Activated CD8-positive, alpha-beta memory T cell treated with anti-CD3 and anti-CD28 coated beads for 24 hours (primary cell): Measurements from ENCODE around the gene SH2D5.

Experiments used
- DNase-seq: peaks from one replicate; pipeline ENCODE4 v3.0.0-alpha.2; 2020

SH2D5 gene

GRCh38 chr1:20732588-20733359 lies at the start of gene SH2D5:
Gene SH2D5 (minus strand): TSS chr1:20732703. CDS start chr1:20728044, 4,659 bp downstream.
- DNase-seq: peak; percentile 83

- no peak for DNase-seq
Observed at GRCh38 chr1:20775700-20776099, 43.2 kb upstream of the SH2D5 start.

- DNase-seq: no peak
Observed at GRCh38 chr1:20771780-20772179, 39.3 kb upstream of the SH2D5 start.

GRCh38 chr1:20770314-20771087 lies 38.0 kb upstream of the SH2D5 start:
- DNase-seq: no peak

GRCh38 chr1:20767271-20767670 lies 34.8 kb upstream of the SH2D5 start:
- no peak for DNase-seq

- DNase-seq: no peak
Observed at GRCh38 chr1:20763417-20763816, 30.9 kb upstream of the SH2D5 start.

GRCh38 chr1:20760322-20760721 lies 27.8 kb upstream of the SH2D5 start:
- no peak for DNase-seq

- no peak for DNase-seq
Observed at GRCh38 chr1:20753589-20753988, 21.1 kb upstream of the SH2D5 start.

GRCh38 chr1:20751462-20751990 lies 19.0 kb upstream of the SH2D5 start:
- no peak for DNase-seq

GRCh38 chr1:20742671-20743070 lies 10.2 kb upstream of the SH2D5 start:
- no peak for DNase-seq

GRCh38 chr1:20740781-20741180 lies 8.3 kb upstream of the SH2D5 start:
- DNase-seq: no peak

- no peak for DNase-seq
Observed at GRCh38 chr1:20739225-20739624, 6.7 kb upstream of the SH2D5 start.

- no peak for DNase-seq
Observed at GRCh38 chr1:20735581-20736111, 3.1 kb upstream of the SH2D5 start.

- no peak for DNase-seq
Observed at GRCh38 chr1:20733360-20733975, 965 bp upstream of the SH2D5 start.

- peak; percentile 83 for DNase-seq
Observed at GRCh38 chr1:20732071-20732587, 374 bp downstream of the SH2D5 start.

GRCh38 chr1:20731057-20731991 lies 1.2 kb downstream of the SH2D5 start:
- peak; percentile 70 for DNase-seq

GRCh38 chr1:20730690-20731056 lies 1.8 kb downstream of the SH2D5 start:
- DNase-seq: no peak

GRCh38 chr1:20729990-20730689 lies 2.4 kb downstream of the SH2D5 start:
- DNase-seq: peak; percentile 49

GRCh38 chr1:20729155-20729931 lies 3.2 kb downstream of the SH2D5 start:
- peak; percentile 53 for DNase-seq
